ENCODE measurements around the gene CAPN5.
"Not testable (repeated sequence)": the region's sequence is repeated elsewhere in the genome, so short reads cannot be mapped to it uniquely, and the experiment has no call there.

Gene CAPN5

GRCh38 chr11:77066229-77067042 is at the start of gene CAPN5:
TSS of gene CAPN5 (plus strand) at chr11:77066971. CDS start at chr11:77084887, 17,916 bp downstream.
- DNase-seq, result peak; percentile 88

GRCh38 chr11:77018396-77018924 is 48.3 kb upstream of the CAPN5 start:
- DNase-seq, result not testable (repeated sequence)

- DNase-seq, result no peak
Observed at GRCh38 chr11:77019976-77020595, 46.7 kb upstream of the CAPN5 start.

GRCh38 chr11:77020734-77021133 is 46.0 kb upstream of the CAPN5 start:
- no peak for DNase-seq

GRCh38 chr11:77024745-77025144 is 42.0 kb upstream of the CAPN5 start:
- no peak for DNase-seq

GRCh38 chr11:77026221-77026620 is 40.5 kb upstream of the CAPN5 start:
- DNase-seq, result no peak

GRCh38 chr11:77026743-77027142 is 40.0 kb upstream of the CAPN5 start:
- DNase-seq, result no peak

GRCh38 chr11:77027275-77027674 is 39.5 kb upstream of the CAPN5 start:
- no peak for DNase-seq

GRCh38 chr11:77029829-77030228 is 36.9 kb upstream of the CAPN5 start:
- no peak for DNase-seq

- no peak for DNase-seq
Observed at GRCh38 chr11:77030834-77031414, 35.8 kb upstream of the CAPN5 start.

- no peak for DNase-seq
Observed at GRCh38 chr11:77031599-77031998, 35.2 kb upstream of the CAPN5 start.

- no peak for DNase-seq
Observed at GRCh38 chr11:77035039-77035438, 31.7 kb upstream of the CAPN5 start.

GRCh38 chr11:77035580-77035979 is 31.2 kb upstream of the CAPN5 start:
- no peak for DNase-seq

- no peak for DNase-seq
Observed at GRCh38 chr11:77036398-77036797, 30.4 kb upstream of the CAPN5 start.

- DNase-seq, result no peak
Observed at GRCh38 chr11:77037057-77037456, 29.7 kb upstream of the CAPN5 start.

GRCh38 chr11:77038029-77038824 is 28.5 kb upstream of the CAPN5 start:
- no peak for DNase-seq

- DNase-seq, result no peak
Observed at GRCh38 chr11:77038825-77039326, 27.9 kb upstream of the CAPN5 start.

GRCh38 chr11:77039491-77040400 is 27.0 kb upstream of the CAPN5 start:
- DNase-seq, result no peak

GRCh38 chr11:77040401-77040777 is 26.4 kb upstream of the CAPN5 start:
- no peak for DNase-seq

- DNase-seq, result no peak
Observed at GRCh38 chr11:77040889-77041288, 25.9 kb upstream of the CAPN5 start.

GRCh38 chr11:77042111-77042726 is 24.6 kb upstream of the CAPN5 start:
- DNase-seq, result no peak

Measured in activated CD8-positive, alpha-beta memory T cell treated with anti-CD3 and anti-CD28 coated beads, Interleukin-2, amount 50 U/mL, for 4 hours (primary cell).